ENCODE results near the gene PALM3.
"Not testable (repeated sequence)": the region's sequence is repeated elsewhere in the genome, so short reads cannot be mapped to it uniquely, and the experiment has no call there.

Gene PALM3

GRCh38 chr19:14023404-14024235 is 38.3 kb downstream of the PALM3 start:
- H3K27ac ChIP-seq: no peak overlapping the region
- no peak for TF ChIP-seq CTCF (conservative IDR thresholded peaks at IDR 0.05)

GRCh38 chr19:14022469-14022868 is 39.4 kb downstream of the PALM3 start:
- TF ChIP-seq CTCF (conservative IDR thresholded peaks at IDR 0.05): no peak

GRCh38 chr19:14021474-14021873 is 40.4 kb downstream of the PALM3 start:
- no peak overlapping the region for H3K27ac ChIP-seq
- TF ChIP-seq CTCF (conservative IDR thresholded peaks at IDR 0.05): no peak

More at GRCh38 chr19:14022469-14022868, 39.4 kb downstream of the PALM3 start:
- H3K27ac ChIP-seq: no peak overlapping the region

DNA sequence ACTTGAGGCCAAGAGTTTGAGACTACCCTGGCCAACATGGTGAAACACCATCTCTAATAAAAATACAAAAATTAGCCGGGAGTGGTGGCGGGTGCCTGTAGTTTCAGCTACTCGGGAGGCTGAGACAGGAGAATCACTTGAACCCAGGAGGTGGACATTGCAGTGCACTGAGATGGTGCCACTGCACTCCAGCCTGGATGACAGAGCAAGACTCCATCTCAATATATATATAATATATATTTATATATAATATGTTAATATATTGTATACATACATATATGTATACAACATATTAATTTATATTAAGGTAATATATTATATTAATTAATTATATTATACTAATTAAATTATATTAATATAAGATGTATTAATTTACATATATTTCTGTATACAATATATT is 42.1 kb downstream of the PALM3 start:
- not testable (repeated sequence) for H3K27ac ChIP-seq

- TF ChIP-seq CTCF (conservative IDR thresholded peaks at IDR 0.05): no peak
- H3K27ac ChIP-seq: no peak overlapping the region
Observed at GRCh38 chr19:14019100-14019499, 42.8 kb downstream of the PALM3 start.

DNA sequence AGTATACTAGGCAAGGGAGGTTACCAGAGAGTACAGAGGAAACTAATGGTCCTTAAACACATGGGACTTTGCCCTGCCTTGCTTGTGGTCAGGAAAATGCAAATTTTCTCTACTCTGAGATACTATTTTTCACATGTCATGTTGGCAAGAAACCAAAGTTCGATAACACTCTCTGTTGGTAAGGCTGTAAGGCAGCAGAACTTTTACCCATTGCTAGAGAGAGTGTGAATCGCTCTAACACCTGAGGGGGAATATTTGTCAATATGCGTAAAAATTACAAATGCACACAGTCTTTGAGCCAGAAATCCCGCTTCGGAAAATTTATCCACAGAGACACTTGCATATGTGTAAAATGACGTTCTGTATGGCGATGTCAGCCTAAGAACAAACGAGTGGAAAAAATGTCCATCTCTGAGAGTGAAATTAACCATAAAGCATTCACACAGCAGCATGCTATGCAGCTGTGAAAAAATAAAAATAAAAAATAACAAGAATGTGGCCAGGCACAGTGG is 46.3 kb downstream of the PALM3 start:
- H3K27ac ChIP-seq: no peak overlapping the region
- TF ChIP-seq CTCF (conservative IDR thresholded peaks at IDR 0.05): no peak

- H3K27ac ChIP-seq: no peak overlapping the region
- TF ChIP-seq CTCF (conservative IDR thresholded peaks at IDR 0.05): no peak
Observed at GRCh38 chr19:14012378-14012915, 49.4 kb downstream of the PALM3 start.
